ENCODE data around the gene BDP1.
"Not testable (repeated sequence)": the region's sequence is repeated elsewhere in the genome, so short reads cannot be mapped to it uniquely, and the experiment has no call there.

Gene BDP1

GRCh38 chr5:71443891-71444290 lies 11.6 kb upstream of the BDP1 start:
- H3K36me3 ChIP-seq (ENCODE audit: control insufficient read depth in 1 of 2, insufficient read depth in 2 of 2, low read length in 2 of 2); H3K27me3 ChIP-seq (ENCODE audit: low read depth, low read length); H3K4me3 ChIP-seq (ENCODE audit: low read depth in 1 of 2, low read length in 2 of 2); H3K27ac ChIP-seq (ENCODE audit: low read length); H3K9me3 ChIP-seq (ENCODE audit: control insufficient read depth in 1 of 2, low read length in 2 of 2); H3K4me1 ChIP-seq (ENCODE audit: control insufficient read depth in 1 of 2, insufficient read depth in 2 of 2, low read length in 2 of 2): not testable (repeated sequence)

- H3K4me3 ChIP-seq (ENCODE audit: low read depth in 1 of 2, low read length in 2 of 2); H3K4me1 ChIP-seq (ENCODE audit: control insufficient read depth in 1 of 2, insufficient read depth in 2 of 2, low read length in 2 of 2); H3K27ac ChIP-seq (ENCODE audit: low read length); H3K36me3 ChIP-seq (ENCODE audit: control insufficient read depth in 1 of 2, insufficient read depth in 2 of 2, low read length in 2 of 2); H3K27me3 ChIP-seq (ENCODE audit: low read depth, low read length); H3K9me3 ChIP-seq (ENCODE audit: control insufficient read depth in 1 of 2, low read length in 2 of 2): not testable (repeated sequence)
Measured at GRCh38 chr5:71445015-71445414, 10.4 kb upstream of the BDP1 start.

GRCh38 chr5:71445523-71446152 lies 9.8 kb upstream of the BDP1 start:
- not testable (repeated sequence) for H3K9me3 ChIP-seq (ENCODE audit: control insufficient read depth in 1 of 2, low read length in 2 of 2); H3K4me3 ChIP-seq (ENCODE audit: low read depth in 1 of 2, low read length in 2 of 2); H3K36me3 ChIP-seq (ENCODE audit: control insufficient read depth in 1 of 2, insufficient read depth in 2 of 2, low read length in 2 of 2); H3K4me1 ChIP-seq (ENCODE audit: control insufficient read depth in 1 of 2, insufficient read depth in 2 of 2, low read length in 2 of 2); H3K27ac ChIP-seq (ENCODE audit: low read length); H3K27me3 ChIP-seq (ENCODE audit: low read depth, low read length)

DNA sequence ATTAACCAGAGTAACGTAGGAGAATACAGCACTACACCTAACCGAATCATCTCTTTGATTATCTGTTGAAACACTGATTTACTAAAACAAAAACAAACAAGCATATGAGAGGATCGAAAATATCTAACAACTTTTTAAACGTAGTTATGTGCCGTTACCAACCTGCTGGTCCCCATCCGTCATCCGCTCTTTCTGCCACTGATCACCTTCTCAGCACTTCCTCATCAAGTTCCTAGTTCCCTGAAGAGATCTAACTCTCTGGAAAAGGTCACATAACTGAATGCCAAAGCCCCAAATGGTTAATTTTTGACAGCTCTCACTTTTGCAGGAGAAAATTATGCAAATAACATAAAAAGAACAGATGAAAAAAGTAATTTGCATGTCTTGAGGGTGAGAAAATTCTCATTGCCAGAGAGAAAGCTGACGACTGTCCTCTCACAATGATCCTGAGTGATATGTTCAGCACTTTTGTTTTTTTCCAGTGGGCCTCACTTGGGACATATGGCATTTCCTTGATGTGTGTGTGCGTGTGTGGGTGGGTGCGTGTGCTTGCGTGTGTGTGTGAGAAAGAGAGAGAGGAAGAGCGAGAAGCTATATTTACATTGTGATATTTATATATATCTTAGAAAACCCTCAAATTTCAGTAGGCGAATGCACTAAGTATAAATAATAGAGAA lies 8.8 kb upstream of the BDP1 start:
- not testable (repeated sequence) for H3K4me1 ChIP-seq (ENCODE audit: control insufficient read depth in 1 of 2, insufficient read depth in 2 of 2, low read length in 2 of 2); H3K9me3 ChIP-seq (ENCODE audit: control insufficient read depth in 1 of 2, low read length in 2 of 2); H3K27ac ChIP-seq (ENCODE audit: low read length); H3K36me3 ChIP-seq (ENCODE audit: control insufficient read depth in 1 of 2, insufficient read depth in 2 of 2, low read length in 2 of 2); H3K4me3 ChIP-seq (ENCODE audit: low read depth in 1 of 2, low read length in 2 of 2); H3K27me3 ChIP-seq (ENCODE audit: low read depth, low read length)

- not testable (repeated sequence) for H3K4me1 ChIP-seq (ENCODE audit: control insufficient read depth in 1 of 2, insufficient read depth in 2 of 2, low read length in 2 of 2); H3K27me3 ChIP-seq (ENCODE audit: low read depth, low read length); H3K4me3 ChIP-seq (ENCODE audit: low read depth in 1 of 2, low read length in 2 of 2); H3K36me3 ChIP-seq (ENCODE audit: control insufficient read depth in 1 of 2, insufficient read depth in 2 of 2, low read length in 2 of 2); H3K9me3 ChIP-seq (ENCODE audit: control insufficient read depth in 1 of 2, low read length in 2 of 2); H3K27ac ChIP-seq (ENCODE audit: low read length)
Measured at GRCh38 chr5:71447218-71447808, 8.1 kb upstream of the BDP1 start.

DNA sequence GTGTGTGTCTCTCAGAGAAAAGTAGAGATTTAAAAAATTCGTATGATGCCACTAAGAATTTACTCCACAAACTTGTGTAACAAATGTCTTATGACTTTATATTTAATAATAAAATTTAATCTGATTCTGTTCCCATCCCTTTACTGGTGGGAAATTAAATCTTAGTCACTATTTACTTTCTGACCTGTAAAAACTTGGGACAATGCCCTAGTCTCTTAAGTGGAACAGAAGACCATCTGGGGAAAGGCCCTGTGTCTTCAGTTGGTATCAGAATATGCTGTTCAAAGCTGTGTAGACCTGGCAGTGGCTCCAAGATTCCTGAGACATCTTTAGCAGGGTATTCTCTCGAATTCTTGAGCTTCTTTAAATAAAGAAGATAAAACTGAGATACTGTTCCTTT lies 2.6 kb upstream of the BDP1 start:
- H3K4me3 ChIP-seq (ENCODE audit: low read depth in 1 of 2, low read length in 2 of 2): no peak overlapping the region
- H3K9me3 ChIP-seq (ENCODE audit: control insufficient read depth in 1 of 2, low read length in 2 of 2): no peaks in the 10 kb centered on the region
- H3K4me1 ChIP-seq (ENCODE audit: control insufficient read depth in 1 of 2, insufficient read depth in 2 of 2, low read length in 2 of 2): peaks cover 0 to 16% of the 10 kb centered on the region in 2 donors
- H3K27ac ChIP-seq (ENCODE audit: low read length): no peak overlapping the region
- H3K27me3 ChIP-seq (ENCODE audit: low read depth, low read length): peaks cover 4% of the 10 kb centered on the region
- H3K36me3 ChIP-seq (ENCODE audit: control insufficient read depth in 1 of 2, insufficient read depth in 2 of 2, low read length in 2 of 2): no peaks in the 10 kb centered on the region

GRCh38 chr5:71454913-71455312 lies 538 bp upstream of the BDP1 start:
- Histone ChIP-seq H3K4me3 (ENCODE audit: low read depth in 1 of 2, low read length in 2 of 2) (peak overlapping the region; percentile 96 to 97), H3K27ac (ENCODE audit: low read length) (peak overlapping the region; percentile 78), H3K36me3 (ENCODE audit: control insufficient read depth in 1 of 2, insufficient read depth in 2 of 2, low read length in 2 of 2) (peaks cover 8 to 15% of the 10 kb centered on the region in 2 donors), H3K4me1 (ENCODE audit: control insufficient read depth in 1 of 2, insufficient read depth in 2 of 2, low read length in 2 of 2) (peaks cover 0 to 17% of the 10 kb centered on the region in 2 donors), H3K9me3 (ENCODE audit: control insufficient read depth in 1 of 2, low read length in 2 of 2) (no peaks in the 10 kb centered on the region), H3K27me3 (ENCODE audit: low read depth, low read length) (peaks cover 4% of the 10 kb centered on the region)

DNA sequence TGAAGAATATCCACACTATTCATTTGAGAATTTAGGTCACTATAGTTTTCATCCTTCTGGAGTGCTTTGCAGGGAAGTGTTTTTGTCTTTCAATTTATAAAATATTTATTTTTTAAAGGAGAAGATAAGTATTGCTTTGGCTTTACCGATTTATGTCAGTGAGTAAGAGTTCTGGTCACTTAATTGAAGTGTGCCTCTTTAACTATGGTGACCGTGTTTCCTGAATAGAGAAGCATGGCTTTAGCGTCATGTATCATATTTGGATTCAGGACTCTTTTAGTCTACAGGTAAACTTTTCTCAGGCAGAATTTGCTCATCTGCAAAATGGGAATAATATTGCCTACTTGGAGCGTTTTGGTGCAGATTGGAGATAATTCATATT lies 902 bp downstream of the BDP1 start:
- peak overlapping the region; percentile 96 to 97 for H3K4me3 ChIP-seq (ENCODE audit: low read depth in 1 of 2, low read length in 2 of 2)
- peaks cover 0 to 17% of the 10 kb centered on the region in 2 donors for H3K4me1 ChIP-seq (ENCODE audit: control insufficient read depth in 1 of 2, insufficient read depth in 2 of 2, low read length in 2 of 2)
- H3K36me3 ChIP-seq (ENCODE audit: control insufficient read depth in 1 of 2, insufficient read depth in 2 of 2, low read length in 2 of 2): peaks cover 12 to 25% of the 10 kb centered on the region in 2 donors
- H3K27me3 ChIP-seq (ENCODE audit: low read depth, low read length): no peaks in the 10 kb centered on the region
- peak overlapping the region; percentile 78 for H3K27ac ChIP-seq (ENCODE audit: low read length)
- no peaks in the 10 kb centered on the region for H3K9me3 ChIP-seq (ENCODE audit: control insufficient read depth in 1 of 2, low read length in 2 of 2)

DNA sequence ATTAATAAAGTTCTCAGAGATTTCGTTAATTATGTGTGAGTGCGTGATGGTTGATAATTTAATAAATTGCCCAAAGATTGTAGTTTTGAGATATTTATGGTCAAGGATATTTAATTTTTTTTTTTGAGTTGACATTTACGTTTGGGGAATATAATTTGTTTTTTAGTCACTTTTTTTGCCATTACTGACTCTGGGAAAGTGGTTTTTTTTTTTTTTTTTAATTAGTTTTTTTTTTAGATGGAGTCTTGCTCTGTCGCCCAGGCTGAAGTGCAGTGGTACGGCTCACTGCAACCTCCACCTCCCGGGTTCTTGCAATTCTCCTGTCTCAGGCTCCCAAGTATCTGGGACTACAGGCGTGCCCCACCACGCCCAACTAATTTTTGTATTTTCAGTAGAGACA lies 1.7 kb downstream of the BDP1 start:
- H3K27ac ChIP-seq (ENCODE audit: low read length): no peak overlapping the region
- peak overlapping the region; percentile 96 to 97 for H3K4me3 ChIP-seq (ENCODE audit: low read depth in 1 of 2, low read length in 2 of 2)
- no peaks in the 10 kb centered on the region for H3K9me3 ChIP-seq (ENCODE audit: control insufficient read depth in 1 of 2, low read length in 2 of 2)
- no peaks in the 10 kb centered on the region for H3K27me3 ChIP-seq (ENCODE audit: low read depth, low read length)
- H3K4me1 ChIP-seq (ENCODE audit: control insufficient read depth in 1 of 2, insufficient read depth in 2 of 2, low read length in 2 of 2): peaks cover 0 to 17% of the 10 kb centered on the region in 2 donors
- peaks cover 16 to 29% of the 10 kb centered on the region in 2 donors for H3K36me3 ChIP-seq (ENCODE audit: control insufficient read depth in 1 of 2, insufficient read depth in 2 of 2, low read length in 2 of 2)

GRCh38 chr5:71460693-71461092 lies 5.2 kb downstream of the BDP1 start:
- peaks cover 0 to 17% of the 10 kb centered on the region in 2 donors for H3K4me1 ChIP-seq (ENCODE audit: control insufficient read depth in 1 of 2, insufficient read depth in 2 of 2, low read length in 2 of 2)
- H3K36me3 ChIP-seq (ENCODE audit: control insufficient read depth in 1 of 2, insufficient read depth in 2 of 2, low read length in 2 of 2): peaks cover 29 to 54% of the 10 kb centered on the region in 2 donors
- H3K4me3 ChIP-seq (ENCODE audit: low read depth in 1 of 2, low read length in 2 of 2): no peak overlapping the region
- no peaks in the 10 kb centered on the region for H3K27me3 ChIP-seq (ENCODE audit: low read depth, low read length)
- no peaks in the 10 kb centered on the region for H3K9me3 ChIP-seq (ENCODE audit: control insufficient read depth in 1 of 2, low read length in 2 of 2)
- H3K27ac ChIP-seq (ENCODE audit: low read length): no peak overlapping the region

GRCh38 chr5:71461360-71461759 lies 5.9 kb downstream of the BDP1 start:
- H3K4me1 ChIP-seq (ENCODE audit: control insufficient read depth in 1 of 2, insufficient read depth in 2 of 2, low read length in 2 of 2): peaks cover 0 to 16% of the 10 kb centered on the region in 2 donors

More at GRCh38 chr5:71461360-71461759, 5.9 kb downstream of the BDP1 start:
- no peaks in the 10 kb centered on the region for H3K9me3 ChIP-seq (ENCODE audit: control insufficient read depth in 1 of 2, low read length in 2 of 2)
- H3K4me3 ChIP-seq (ENCODE audit: low read depth in 1 of 2, low read length in 2 of 2): no peak overlapping the region
- H3K36me3 ChIP-seq (ENCODE audit: control insufficient read depth in 1 of 2, insufficient read depth in 2 of 2, low read length in 2 of 2): peaks cover 29 to 61% of the 10 kb centered on the region in 2 donors
- H3K27ac ChIP-seq (ENCODE audit: low read length): no peak overlapping the region
- no peaks in the 10 kb centered on the region for H3K27me3 ChIP-seq (ENCODE audit: low read depth, low read length)

Measured in muscle layer of duodenum (tissue), 2 donors.